ENCODE measurements around the gene SECTM1.

Gene SECTM1

DNA sequence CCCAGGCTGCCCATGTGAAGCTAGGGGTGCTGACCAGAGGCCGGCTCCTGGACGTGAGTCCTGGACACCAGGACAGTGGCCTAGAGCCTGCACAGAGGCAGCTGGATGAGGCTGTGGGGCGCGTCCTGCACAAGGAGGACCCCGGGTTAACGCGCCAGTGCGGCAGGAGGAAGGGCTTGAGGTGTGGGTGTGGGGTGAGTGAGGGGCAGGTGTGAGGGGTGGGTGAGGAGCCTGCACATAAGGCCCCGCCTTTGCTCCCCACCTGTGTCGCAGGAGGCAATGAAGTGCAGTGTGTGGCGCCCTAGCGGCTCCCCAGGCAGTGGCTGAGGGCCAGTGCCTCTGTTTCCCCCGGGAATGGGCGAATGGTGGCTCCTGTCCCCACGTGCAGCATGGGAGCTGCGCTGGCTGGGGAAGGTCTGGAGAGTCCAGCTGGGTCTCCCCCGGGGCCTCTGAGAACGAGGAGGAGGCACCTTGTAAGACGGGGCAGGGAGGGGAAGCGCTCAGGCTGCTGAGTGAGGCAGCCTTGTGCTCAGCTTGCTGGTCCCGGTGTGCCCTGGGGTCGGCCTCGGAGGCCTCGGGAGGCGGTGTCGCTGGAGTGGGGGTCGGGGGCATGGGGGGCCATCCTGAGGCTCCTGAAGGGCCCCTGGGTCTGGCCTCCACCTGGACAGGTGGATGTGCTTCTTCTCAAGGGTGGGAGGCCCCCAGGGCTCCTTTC is 19.4 kb downstream of the SECTM1 start:
- DNase-seq, result no peak

DNA sequence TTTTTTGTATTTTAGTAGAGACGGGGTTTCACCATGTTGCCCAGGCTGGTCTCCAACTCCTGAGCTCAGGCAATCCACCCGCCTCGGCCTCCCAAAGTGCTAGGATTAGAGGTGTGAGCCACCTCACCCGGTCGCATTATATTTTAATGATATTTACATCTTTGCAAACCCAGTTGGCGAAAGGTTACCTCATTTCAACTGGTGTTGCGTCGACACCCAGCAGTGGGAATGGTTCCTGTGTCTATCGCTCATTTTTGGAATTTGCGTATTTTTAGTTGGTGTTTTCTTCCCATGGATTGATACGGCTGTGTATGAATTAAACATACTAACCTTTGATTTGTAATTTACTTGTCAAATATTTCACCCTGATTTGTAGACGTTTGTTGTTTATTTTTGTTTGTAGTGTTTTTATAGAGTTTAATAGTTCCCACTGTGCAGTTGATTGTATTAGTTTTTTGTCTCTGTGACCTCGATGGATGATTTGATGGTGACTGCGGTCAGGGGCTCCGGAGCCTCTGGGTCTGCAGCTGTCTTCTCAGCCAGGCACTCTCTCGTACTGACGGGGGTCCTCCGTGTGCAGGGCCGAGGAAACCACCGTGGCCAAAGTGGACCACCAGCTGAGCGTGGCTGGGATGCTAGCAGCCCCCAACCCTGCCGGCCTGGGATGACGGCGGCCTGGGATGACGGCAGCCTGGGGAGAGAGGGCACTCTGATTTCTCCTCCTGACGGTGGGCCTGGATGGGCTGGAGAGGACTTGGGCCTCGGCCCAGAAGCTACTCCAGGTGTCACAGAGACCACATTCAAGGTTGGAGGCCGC is 20.2 kb downstream of the SECTM1 start:
- DNase-seq, result no peak

GRCh38 chr17:82311971-82312370 is 21.6 kb downstream of the SECTM1 start:
- DNase-seq, result no peak

DNA sequence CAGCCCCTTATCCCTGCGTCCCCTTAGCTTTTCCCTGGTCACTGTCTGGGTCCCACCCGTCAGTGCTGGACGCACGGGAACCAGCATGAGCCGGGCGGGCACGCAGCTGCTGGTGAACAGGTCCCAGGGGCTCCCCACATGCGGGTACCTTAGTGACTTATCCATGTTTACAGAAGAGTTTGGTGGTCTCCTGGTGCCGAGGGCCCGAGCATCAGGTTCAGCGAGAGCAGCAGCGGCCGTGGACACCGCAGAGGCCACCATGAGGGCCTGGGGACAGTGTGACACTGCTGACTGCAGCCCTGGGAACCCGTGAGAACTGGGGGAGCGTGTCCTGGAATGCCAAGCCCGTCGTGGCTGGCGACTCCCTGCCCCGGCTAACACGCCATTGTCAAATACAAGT is 22.7 kb downstream of the SECTM1 start:
- no peak for DNase-seq

GRCh38 chr17:82309656-82310570 is 23.7 kb downstream of the SECTM1 start:
- no peak for DNase-seq

GRCh38 chr17:82305727-82306300 is 27.8 kb downstream of the SECTM1 start:
- DNase-seq, result no peak

GRCh38 chr17:82304826-82305726 is 28.5 kb downstream of the SECTM1 start:
- no peak for DNase-seq

- DNase-seq, result no peak
Measured at GRCh38 chr17:82303944-82304808, 29.4 kb downstream of the SECTM1 start.

DNA sequence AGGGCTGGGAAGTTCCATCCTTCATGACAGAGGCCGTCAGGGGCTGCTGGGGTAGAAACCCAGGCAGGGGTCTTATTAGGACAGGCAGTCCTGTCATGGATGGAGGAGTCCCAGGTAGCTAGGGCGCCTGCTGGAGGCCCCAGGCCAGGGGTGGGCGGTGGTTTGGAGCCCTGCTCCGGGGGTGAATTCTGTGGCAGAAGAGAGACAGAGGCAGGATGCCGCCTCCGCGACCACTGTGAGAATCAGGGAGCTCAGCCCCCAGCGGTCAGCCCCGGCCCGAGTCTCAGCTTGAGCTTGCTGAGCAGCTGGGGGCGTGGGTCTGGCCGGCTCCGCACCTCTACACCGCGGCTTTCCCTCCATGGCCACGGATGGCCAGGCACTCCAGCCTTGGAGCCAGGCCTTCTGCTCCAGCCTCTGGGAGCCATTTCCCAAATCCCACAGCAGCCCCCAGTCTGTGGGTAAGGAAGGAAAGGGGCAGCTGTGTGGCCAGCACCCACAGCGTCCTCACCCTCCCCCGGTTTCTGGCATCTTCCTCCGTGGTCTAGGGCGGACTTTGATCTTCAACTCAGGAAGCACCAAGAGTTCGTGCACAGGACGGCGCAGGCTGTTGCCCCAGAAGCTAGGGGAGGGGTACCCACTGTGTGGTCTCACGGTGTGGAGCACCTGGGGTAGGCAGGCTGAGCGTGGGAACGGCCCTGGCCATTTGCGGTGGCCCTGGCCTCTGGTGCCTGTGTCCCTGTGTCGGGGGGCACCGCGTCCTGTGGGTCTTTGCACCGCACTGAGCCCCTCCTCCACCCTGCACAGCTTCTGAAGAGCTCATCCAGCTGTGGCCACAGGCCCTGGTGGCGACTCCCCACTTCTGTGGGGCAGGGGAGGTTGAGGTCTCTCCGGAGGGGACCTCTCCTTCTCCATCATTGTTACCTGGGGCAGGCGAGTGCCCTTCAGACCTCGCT is 30.3 kb downstream of the SECTM1 start:
- DNase-seq, result no peak

DNA sequence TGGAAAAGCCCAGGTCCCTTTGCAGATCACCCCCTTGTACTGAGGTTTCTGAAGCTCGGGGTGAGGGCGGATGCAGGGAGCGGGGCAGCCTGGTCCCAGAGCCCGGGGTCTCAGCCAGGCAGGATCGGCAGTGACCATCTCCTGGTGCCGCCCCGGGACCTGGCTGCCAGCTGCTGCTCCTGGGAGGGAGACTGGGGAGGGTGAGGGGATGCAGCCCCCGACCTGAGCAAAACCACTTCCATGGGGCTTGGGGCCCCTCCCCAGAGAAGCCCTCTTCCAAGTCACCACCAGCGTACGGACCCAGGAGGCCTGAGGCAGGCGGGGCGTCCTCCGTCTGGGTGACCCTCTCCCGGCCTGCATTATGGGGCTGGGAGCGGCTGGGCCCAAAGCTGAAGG is 31.0 kb downstream of the SECTM1 start:
- no peak for DNase-seq

GRCh38 chr17:82301916-82302567 is 31.5 kb downstream of the SECTM1 start:
- DNase-seq, result no peak

DNA sequence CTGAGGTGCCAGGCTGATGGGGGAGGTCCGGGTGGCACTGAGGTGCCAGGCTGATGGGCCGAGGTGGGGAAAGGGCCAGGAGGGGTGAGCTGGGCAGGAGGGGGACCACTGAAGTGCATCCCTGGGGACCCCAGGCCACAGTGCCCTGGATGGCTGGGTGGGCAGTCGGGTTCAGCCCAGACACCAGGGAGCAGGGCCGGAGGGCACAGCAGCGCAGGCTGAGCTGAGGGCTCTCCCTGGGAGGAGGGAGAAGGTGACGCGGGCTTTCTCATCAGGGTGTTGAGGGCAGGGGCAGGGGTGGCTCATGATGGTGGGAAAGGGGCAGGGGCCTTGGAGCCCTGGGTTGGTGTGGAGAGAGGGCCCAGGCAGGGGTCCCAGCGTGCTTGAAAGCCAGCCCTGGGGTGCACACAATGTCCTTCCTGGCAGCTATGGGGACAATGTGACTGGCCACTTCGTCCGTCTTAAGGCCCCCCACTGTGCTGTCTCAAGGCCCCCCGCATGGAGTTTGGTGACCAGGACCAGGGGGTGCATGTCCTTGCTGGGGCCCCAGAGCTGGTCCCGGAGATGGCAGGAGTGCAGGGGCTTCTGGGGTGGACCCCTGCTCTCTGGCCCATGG is 32.2 kb downstream of the SECTM1 start:
- DNase-seq, result no peak

DNA sequence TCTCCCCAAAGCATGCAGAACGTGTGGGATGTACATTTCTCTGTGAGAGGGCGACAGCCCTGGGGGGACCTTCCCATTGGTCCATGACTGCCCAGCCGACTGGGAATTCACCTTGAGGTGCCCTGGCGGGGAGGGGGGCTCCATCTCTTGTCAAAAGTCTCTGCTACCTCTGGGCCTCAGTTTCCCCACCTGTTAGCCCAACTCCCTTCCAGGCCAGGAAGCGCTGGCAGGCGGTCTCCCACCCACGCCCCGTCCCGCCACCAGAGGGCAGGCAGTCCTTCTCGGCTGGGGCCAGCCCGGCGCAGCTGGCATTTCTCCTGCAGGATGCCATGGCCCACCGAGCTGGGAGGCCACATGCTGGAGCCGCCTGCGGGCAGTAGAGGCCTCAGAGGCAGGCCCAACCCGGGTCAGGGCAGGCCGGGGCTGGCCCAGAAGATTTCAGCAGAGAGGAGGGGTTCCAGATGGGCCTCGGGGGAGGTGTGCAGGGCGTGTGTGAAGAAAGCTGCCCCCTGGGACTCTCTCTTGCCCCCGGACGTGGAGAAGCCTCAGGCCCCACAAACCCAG is 32.8 kb downstream of the SECTM1 start:
- peak; percentile 68 for DNase-seq

DNA sequence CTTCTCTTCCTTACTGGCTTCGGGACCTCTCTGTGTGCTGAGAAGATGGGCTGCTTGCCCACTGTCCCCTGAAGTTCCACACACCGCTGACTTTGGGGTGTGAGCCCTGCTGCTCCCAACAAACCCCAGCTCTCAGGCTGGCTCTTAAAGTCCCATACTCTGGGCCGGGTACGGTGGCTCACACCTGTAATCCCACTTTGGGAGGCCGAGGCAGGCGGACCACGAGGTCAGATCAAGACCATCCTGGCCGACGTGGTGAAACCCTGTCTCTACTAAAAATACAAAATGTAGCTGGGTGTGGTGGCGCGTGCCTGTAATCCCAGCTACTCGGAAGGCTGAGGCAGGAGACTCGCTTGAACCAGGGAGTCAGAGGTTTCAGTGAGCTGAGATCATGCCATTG is 33.3 kb downstream of the SECTM1 start:
- no peak for DNase-seq

- DNase-seq, result no peak
Measured at GRCh38 chr17:82299452-82299851, 34.1 kb downstream of the SECTM1 start.

- DNase-seq, result no peak
Measured at GRCh38 chr17:82298538-82299421, 34.8 kb downstream of the SECTM1 start.

Data from suppressor macrophage treated with lipopolysaccharide for 4 hours (primary cell).